Measurements from ENCODE around the gene UTP25.

DNA sequence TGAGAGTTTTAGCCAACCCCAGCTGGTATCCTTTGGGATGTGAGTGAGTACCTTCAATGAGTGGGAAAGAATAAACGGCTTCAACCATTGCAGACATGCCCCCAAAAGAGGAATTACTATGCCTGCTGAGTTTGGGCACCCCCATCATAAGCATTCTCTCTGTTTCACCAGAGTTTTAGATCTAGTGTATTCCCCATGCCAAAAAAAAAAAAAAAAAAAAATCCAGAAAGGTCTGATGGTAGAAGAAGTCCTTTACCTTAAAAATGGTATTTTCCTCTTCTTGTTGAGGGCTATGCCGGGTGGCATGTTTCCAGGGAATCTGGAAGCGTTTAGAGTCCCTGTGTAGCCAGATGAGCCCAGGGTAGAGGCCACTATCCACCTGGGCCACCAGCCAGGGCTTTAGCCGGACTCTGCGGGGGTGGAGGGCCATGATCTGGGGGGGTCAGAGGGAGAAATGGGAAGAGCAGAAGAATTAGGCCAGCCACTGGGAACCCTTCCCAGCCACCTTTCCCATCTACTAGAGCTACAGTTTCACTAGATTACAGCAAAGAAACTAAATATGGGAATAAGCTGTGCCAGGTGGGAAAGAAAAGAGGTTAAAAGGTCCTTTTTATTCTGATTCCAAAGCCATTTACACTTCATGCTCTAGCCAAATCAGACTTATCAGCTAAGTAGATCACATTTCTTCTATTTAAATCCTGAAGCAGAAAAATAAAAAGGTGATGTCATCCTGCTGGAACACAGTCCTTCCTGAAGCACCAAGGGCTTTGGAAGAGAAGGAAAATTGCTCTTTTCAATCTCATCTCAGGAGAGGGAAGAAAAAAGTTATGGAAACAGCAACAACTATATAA lies 26.6 kb upstream of the UTP25 start:
- TF ChIP-seq CTCF (IDR thresholded peaks at IDR 0.05; ENCODE audit: borderline replicate concordance, extremely low read depth, low read length, poor library complexity, severe bottlenecking) (no peak), EZH2 (IDR thresholded peaks at IDR 0.05; ENCODE audit: borderline replicate concordance, low read depth, low read length, severe bottlenecking) (no peak)

Measured in DND-41 (cell line).